Measurements from ENCODE around the gene TGFB2. TPM values are rescaled to one million over a fixed set of nuclear protein-coding genes. Genes with fewer than 3 reads are reported as not detected.

TGFB2 gene
- total and polyA plus RNA-seq, 4 donors: 0.21 to 0.75 (median 0.41) TPM

GRCh38 chr1:218336328-218336727, 8.8 kb upstream of the TGFB2 start:
- H3K27ac ChIP-seq (ENCODE audit: low read depth in 1 of 2, low read length in 2 of 2): no peak overlapping the region
- H3K9me3 ChIP-seq (ENCODE audit: control insufficient read depth in 4 of 4, low read length in 3 of 4): no peaks in the 10 kb centered on the region
- no peak overlapping the region for H3K4me3 ChIP-seq (ENCODE audit: low read depth in 1 of 3, low read length in 3 of 3)
- no peaks in the 10 kb centered on the region for H3K36me3 ChIP-seq (ENCODE audit: control insufficient read depth in 4 of 4, insufficient read depth in 3 of 4, low read depth in 1 of 4, low read length in 3 of 4)
- no peaks in the 10 kb centered on the region for H3K27me3 ChIP-seq (ENCODE audit: control insufficient read depth in 4 of 4, insufficient read depth in 4 of 4, low read length in 3 of 4)
- no peak for TF ChIP-seq HNF4A (conservative IDR thresholded peaks at IDR 0.05)
- no peak for TF ChIP-seq SP1 (IDR thresholded peaks at IDR 0.05)
- TF ChIP-seq RAD21 (IDR thresholded peaks at IDR 0.05): no peak
- TF ChIP-seq TAF1 (conservative IDR thresholded peaks at IDR 0.05): no peak
- TF ChIP-seq, protein P1, sequence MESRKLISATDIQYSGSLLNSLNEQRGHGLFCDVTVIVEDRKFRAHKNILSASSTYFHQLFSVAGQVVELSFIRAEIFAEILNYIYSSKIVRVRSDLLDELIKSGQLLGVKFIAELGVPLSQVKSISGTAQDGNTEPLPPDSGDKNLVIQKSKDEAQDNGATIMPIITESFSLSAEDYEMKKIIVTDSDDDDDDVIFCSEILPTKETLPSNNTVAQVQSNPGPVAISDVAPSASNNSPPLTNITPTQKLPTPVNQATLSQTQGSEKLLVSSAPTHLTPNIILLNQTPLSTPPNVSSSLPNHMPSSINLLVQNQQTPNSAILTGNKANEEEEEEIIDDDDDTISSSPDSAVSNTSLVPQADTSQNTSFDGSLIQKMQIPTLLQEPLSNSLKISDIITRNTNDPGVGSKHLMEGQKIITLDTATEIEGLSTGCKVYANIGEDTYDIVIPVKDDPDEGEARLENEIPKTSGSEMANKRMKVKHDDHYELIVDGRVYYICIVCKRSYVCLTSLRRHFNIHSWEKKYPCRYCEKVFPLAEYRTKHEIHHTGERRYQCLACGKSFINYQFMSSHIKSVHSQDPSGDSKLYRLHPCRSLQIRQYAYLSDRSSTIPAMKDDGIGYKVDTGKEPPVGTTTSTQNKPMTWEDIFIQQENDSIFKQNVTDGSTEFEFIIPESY (IDR thresholded peaks at IDR 0.05): no peak
- TF ChIP-seq FOXA2 (IDR thresholded peaks at IDR 0.05): no peak
- TF ChIP-seq MAX (IDR thresholded peaks at IDR 0.05): no peak
- no peak for TF ChIP-seq CTCF (IDR thresholded peaks at IDR 0.05; ENCODE audit: low read depth, low read length, missing input control)
- TF ChIP-seq HNF4G (IDR thresholded peaks at IDR 0.05): no peak
- no peak for TF ChIP-seq YY1 (IDR thresholded peaks at IDR 0.05)
- TF ChIP-seq FOXA1 (IDR thresholded peaks at IDR 0.05): no peak
- no peak for TF ChIP-seq JUND (IDR thresholded peaks at IDR 0.05)
- no peak for TF ChIP-seq NR2F2 (IDR thresholded peaks at IDR 0.05)
- no peak for TF ChIP-seq RXRA (IDR thresholded peaks at IDR 0.05)
- TF ChIP-seq GABPA (IDR thresholded peaks at IDR 0.05 in 1 of 2, conservative IDR thresholded peaks at IDR 0.05 in 1 of 2): no peak
- TF ChIP-seq, protein P2, sequence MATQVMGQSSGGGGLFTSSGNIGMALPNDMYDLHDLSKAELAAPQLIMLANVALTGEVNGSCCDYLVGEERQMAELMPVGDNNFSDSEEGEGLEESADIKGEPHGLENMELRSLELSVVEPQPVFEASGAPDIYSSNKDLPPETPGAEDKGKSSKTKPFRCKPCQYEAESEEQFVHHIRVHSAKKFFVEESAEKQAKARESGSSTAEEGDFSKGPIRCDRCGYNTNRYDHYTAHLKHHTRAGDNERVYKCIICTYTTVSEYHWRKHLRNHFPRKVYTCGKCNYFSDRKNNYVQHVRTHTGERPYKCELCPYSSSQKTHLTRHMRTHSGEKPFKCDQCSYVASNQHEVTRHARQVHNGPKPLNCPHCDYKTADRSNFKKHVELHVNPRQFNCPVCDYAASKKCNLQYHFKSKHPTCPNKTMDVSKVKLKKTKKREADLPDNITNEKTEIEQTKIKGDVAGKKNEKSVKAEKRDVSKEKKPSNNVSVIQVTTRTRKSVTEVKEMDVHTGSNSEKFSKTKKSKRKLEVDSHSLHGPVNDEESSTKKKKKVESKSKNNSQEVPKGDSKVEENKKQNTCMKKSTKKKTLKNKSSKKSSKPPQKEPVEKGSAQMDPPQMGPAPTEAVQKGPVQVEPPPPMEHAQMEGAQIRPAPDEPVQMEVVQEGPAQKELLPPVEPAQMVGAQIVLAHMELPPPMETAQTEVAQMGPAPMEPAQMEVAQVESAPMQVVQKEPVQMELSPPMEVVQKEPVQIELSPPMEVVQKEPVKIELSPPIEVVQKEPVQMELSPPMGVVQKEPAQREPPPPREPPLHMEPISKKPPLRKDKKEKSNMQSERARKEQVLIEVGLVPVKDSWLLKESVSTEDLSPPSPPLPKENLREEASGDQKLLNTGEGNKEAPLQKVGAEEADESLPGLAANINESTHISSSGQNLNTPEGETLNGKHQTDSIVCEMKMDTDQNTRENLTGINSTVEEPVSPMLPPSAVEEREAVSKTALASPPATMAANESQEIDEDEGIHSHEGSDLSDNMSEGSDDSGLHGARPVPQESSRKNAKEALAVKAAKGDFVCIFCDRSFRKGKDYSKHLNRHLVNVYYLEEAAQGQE (IDR thresholded peaks at IDR 0.05): no peak
- H3K4me1 ChIP-seq (ENCODE audit: control insufficient read depth in 4 of 4, insufficient read depth in 4 of 4, low read length in 3 of 4): peaks cover 0 to 5% (median under 1%) of the 10 kb centered on the region in 4 donors
- no peak overlapping the region for H3K9ac ChIP-seq (ENCODE audit: low read depth in 1 of 2, low read length in 2 of 2)
- WGBS: 85% methylated on average over 2 of the region's 2 CpGs
- no peak for DNase-seq (ENCODE audit: low spot score)

DNA sequence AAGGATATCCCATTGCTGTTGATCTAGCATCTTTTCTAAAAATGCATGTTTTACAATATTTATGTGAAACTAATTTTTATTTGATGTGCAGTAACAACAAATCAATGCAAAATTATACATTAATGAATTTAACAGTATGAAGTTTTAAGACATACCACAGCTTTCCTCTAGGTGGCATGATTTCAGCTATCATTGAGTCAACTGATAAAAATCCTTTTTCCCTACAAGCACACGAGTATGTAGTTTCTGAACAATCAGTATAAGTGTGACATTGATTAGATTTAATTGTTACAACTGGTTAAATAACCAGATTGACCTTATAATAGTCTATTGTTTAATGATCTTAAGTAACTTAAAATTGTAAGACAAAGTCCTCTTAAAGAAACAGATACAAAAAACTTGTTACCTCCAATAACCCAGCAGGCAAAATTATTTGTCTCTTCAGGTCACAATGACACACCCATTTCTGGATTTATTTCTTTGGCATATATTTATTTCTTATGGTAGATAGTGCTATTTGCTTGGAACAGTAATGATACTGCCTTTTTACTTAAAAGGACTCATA, 5.8 kb upstream of the TGFB2 start:
- H3K27me3 ChIP-seq (ENCODE audit: control insufficient read depth in 4 of 4, insufficient read depth in 4 of 4, low read length in 3 of 4): no peaks in the 10 kb centered on the region
- H3K4me3 ChIP-seq (ENCODE audit: low read depth in 1 of 3, low read length in 3 of 3): no peak overlapping the region
- no peak overlapping the region for H3K9ac ChIP-seq (ENCODE audit: low read depth in 1 of 2, low read length in 2 of 2)
- H3K27ac ChIP-seq (ENCODE audit: low read depth in 1 of 2, low read length in 2 of 2): no peak overlapping the region
- DNase-seq (ENCODE audit: low spot score): no peak
- no peaks in the 10 kb centered on the region for H3K36me3 ChIP-seq (ENCODE audit: control insufficient read depth in 4 of 4, insufficient read depth in 3 of 4, low read depth in 1 of 4, low read length in 3 of 4)
- TF ChIP-seq, protein P3, sequence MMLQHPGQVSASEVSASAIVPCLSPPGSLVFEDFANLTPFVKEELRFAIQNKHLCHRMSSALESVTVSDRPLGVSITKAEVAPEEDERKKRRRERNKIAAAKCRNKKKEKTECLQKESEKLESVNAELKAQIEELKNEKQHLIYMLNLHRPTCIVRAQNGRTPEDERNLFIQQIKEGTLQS (IDR thresholded peaks at IDR 0.05): no peak
- TF ChIP-seq CTCF (IDR thresholded peaks at IDR 0.05; ENCODE audit: low read depth, low read length, missing input control) (peak; percentile 57), RAD21 (IDR thresholded peaks at IDR 0.05) (peak; percentile 84 to 86), SP1 (IDR thresholded peaks at IDR 0.05) (no peak), JUND (IDR thresholded peaks at IDR 0.05) (no peak), EGR1 (IDR thresholded peaks at IDR 0.05; ENCODE audit: low read depth in 2 of 2) (no peak), GABPA (IDR thresholded peaks at IDR 0.05 in 1 of 2, conservative IDR thresholded peaks at IDR 0.05 in 1 of 2) (no peak)
- peaks cover 0 to 5% (median under 1%) of the 10 kb centered on the region in 4 donors for H3K4me1 ChIP-seq (ENCODE audit: control insufficient read depth in 4 of 4, insufficient read depth in 4 of 4, low read length in 3 of 4)
- H3K9me3 ChIP-seq (ENCODE audit: control insufficient read depth in 4 of 4, low read length in 3 of 4): no peaks in the 10 kb centered on the region
- WGBS: 5% methylated on average over 1 of the region's 1 CpG

All from liver (tissue), 9 donors.